ENCODE results near the gene SLC39A11. TPM values are rescaled to one million over a fixed set of nuclear protein-coding genes. Genes with fewer than 3 reads are reported as not detected.

Gene SLC39A11
- total RNA-seq, 1 donor from 2014 or later, result 5.5 TPM

DNA sequence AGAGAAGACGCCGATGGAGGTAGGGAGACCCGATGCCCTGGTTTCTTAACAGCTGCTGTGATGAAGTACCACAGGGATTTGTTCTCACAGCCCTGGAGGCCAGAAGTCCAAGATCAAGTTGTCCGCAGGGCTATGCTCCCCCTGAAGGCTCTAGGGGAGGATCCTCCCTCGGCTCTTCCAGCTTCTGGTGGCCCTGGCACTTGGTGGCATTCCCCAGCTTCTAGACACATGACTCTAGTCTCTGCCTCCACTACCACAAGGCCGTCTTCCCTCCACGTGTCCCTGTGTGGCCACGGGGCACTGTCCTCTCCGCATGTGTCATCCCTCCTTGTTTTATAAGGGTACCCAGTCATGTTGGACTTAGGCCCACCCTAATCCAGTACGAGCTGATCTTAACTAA is 375.2 kb downstream of the SLC39A11 start:
- TF ChIP-seq EZH2 (IDR thresholded peaks at IDR 0.05), result no peak
- TF ChIP-seq EZH2phosphoT487 (IDR thresholded peaks at IDR 0.05), result no peak
- TF ChIP-seq, protein P1, sequence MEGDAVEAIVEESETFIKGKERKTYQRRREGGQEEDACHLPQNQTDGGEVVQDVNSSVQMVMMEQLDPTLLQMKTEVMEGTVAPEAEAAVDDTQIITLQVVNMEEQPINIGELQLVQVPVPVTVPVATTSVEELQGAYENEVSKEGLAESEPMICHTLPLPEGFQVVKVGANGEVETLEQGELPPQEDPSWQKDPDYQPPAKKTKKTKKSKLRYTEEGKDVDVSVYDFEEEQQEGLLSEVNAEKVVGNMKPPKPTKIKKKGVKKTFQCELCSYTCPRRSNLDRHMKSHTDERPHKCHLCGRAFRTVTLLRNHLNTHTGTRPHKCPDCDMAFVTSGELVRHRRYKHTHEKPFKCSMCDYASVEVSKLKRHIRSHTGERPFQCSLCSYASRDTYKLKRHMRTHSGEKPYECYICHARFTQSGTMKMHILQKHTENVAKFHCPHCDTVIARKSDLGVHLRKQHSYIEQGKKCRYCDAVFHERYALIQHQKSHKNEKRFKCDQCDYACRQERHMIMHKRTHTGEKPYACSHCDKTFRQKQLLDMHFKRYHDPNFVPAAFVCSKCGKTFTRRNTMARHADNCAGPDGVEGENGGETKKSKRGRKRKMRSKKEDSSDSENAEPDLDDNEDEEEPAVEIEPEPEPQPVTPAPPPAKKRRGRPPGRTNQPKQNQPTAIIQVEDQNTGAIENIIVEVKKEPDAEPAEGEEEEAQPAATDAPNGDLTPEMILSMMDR (IDR thresholded peaks at IDR 0.05), result no peak
- no peak overlapping the region for H3K9ac ChIP-seq
- no peaks in the 10 kb centered on the region for H3K79me2 ChIP-seq (ENCODE audit: low read depth)
- no peak for DNase-seq (ENCODE audit: low spot score)
- no peaks in the 10 kb centered on the region for H3K36me3 ChIP-seq
- H3K4me3 Mint-ChIP-seq, result no peak overlapping the region
- H3K4me1 Mint-ChIP-seq, result peaks cover 22% of the 10 kb centered on the region
- H3K27ac ChIP-seq, result no peak overlapping the region
- H3K4me1 ChIP-seq, result peaks cover 11% of the 10 kb centered on the region
- H3K27me3 Mint-ChIP-seq (ENCODE audit: insufficient read depth, low read depth), result peaks cover 10% of the 10 kb centered on the region
- H3K9me3 ChIP-seq (ENCODE audit: low read depth), result no peaks in the 10 kb centered on the region
- peaks cover under 1% of the 10 kb centered on the region for H3F3A ChIP-seq (ENCODE audit: low read depth)
- no peaks in the 10 kb centered on the region for H4K20me1 ChIP-seq (ENCODE audit: low read depth)
- no peak overlapping the region for H2AFZ ChIP-seq (replicated peaks)
- no peaks in the 10 kb centered on the region for H3K36me3 Mint-ChIP-seq
- H3K27me3 ChIP-seq, result no peaks in the 10 kb centered on the region
- H3K4me2 ChIP-seq, result no peak overlapping the region
- no peak overlapping the region for H3K27ac Mint-ChIP-seq
- H3K9me3 Mint-ChIP-seq, result no peaks in the 10 kb centered on the region
- H3K4me3 ChIP-seq, result no peak overlapping the region

DNA sequence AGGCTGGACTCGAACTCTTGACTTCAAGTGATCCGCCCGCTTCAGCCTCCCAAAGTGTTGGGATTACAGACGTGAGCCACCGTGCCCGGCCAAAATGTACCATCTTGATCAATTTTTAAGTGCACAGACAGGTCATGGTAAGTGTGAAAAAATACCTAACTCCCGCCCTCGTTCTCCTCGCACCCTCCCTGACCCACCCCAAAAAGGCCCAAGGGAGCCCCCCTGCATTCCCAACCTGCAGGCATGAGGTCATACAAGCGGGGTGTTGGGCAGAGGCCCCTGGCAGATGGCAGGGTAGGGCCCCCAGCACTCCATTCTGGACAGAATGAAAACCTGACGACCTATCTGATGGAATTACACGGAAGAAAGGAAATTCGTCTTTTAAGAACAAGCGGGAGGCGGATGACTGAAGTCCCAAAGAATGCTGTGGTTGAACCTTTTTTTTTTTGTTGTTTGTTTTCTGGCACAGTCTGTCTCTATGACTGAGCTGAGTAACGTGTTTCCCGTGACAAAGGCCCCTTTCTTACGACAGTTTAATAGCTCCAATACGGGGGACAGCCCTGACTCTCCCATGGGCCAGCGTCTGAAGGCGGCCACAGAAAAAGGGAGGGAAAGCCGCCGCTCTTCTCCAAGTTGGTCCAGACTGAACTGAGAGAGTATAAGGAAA is 376.4 kb downstream of the SLC39A11 start:
- Histone ChIP-seq H3K4me1 (peaks cover 7% of the 10 kb centered on the region), H3K27ac (no peak overlapping the region), H3K79me2 (ENCODE audit: low read depth) (no peaks in the 10 kb centered on the region), H4K20me1 (ENCODE audit: low read depth) (no peaks in the 10 kb centered on the region), H3K36me3 (no peaks in the 10 kb centered on the region), H3F3A (ENCODE audit: low read depth) (peaks cover 6% of the 10 kb centered on the region), H3K4me2 (no peak overlapping the region), H3K9ac (no peak overlapping the region), H3K4me3 (no peak overlapping the region), H2AFZ (replicated peaks) (no peak overlapping the region), H3K9me3 (ENCODE audit: low read depth) (no peaks in the 10 kb centered on the region), H3K27me3 (no peaks in the 10 kb centered on the region)
- H3K4me1 Mint-ChIP-seq, result peaks cover 18% of the 10 kb centered on the region
- no peak overlapping the region for H3K4me3 Mint-ChIP-seq
- H3K9me3 Mint-ChIP-seq, result peaks cover 3% of the 10 kb centered on the region
- H3K36me3 Mint-ChIP-seq, result no peaks in the 10 kb centered on the region
- H3K27ac Mint-ChIP-seq, result peak overlapping the region; percentile 79
- DNase-seq (ENCODE audit: low spot score), result no peak
- peaks cover 8% of the 10 kb centered on the region for H3K27me3 Mint-ChIP-seq (ENCODE audit: insufficient read depth, low read depth)
- no peak for TF ChIP-seq EZH2 (IDR thresholded peaks at IDR 0.05)
- TF ChIP-seq, protein P1 (IDR thresholded peaks at IDR 0.05), result no peak

DNA sequence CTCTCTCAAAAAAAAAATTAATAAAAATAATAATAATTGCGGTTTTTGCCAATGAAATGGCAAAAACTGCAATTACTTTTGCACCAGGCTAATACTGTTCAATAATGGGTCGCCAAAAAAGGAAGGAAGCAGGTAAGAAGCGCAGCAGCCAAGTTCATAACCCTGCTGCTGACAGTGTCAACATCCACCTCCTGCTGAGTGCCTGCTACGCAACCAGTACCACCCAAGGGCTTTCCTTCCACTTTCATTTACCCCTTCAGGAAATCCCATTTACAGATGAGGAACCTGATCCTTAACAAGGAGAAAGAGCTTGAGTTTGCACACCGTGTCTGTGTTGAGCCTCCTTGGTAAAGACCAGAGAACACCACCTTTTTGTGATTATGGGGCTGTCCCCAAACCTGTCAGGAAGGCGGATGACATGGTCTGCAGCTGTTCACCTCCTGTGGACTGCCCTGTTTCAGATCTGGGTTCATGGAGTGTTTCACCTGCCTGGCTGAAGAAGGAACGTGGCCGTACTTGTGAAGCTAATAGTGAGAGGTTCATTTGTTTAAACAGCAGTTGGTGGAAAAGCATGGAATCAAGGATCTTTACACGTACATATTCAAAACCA is 378.0 kb downstream of the SLC39A11 start:
- Mint-ChIP-seq H3K9me3 (peaks cover 5% of the 10 kb centered on the region), H3K27me3 (ENCODE audit: insufficient read depth, low read depth) (peaks cover 6% of the 10 kb centered on the region), H3K36me3 (no peaks in the 10 kb centered on the region), H3K27ac (no peak overlapping the region), H3K4me3 (no peak overlapping the region), H3K4me1 (peaks cover 11% of the 10 kb centered on the region)
- Histone ChIP-seq H3K4me1 (peaks cover 4% of the 10 kb centered on the region), H3K4me3 (no peak overlapping the region), H3K4me2 (no peak overlapping the region), H3K27ac (no peak overlapping the region), H3K27me3 (no peaks in the 10 kb centered on the region), H3F3A (ENCODE audit: low read depth) (peaks cover 6% of the 10 kb centered on the region), H3K36me3 (no peaks in the 10 kb centered on the region), H3K9me3 (ENCODE audit: low read depth) (no peaks in the 10 kb centered on the region), H3K9ac (no peak overlapping the region), H4K20me1 (ENCODE audit: low read depth) (no peaks in the 10 kb centered on the region), H3K79me2 (ENCODE audit: low read depth) (no peaks in the 10 kb centered on the region), H2AFZ (replicated peaks) (no peak overlapping the region)
- DNase-seq (ENCODE audit: low spot score), result no peak
- no peak for TF ChIP-seq EZH2phosphoT487 (IDR thresholded peaks at IDR 0.05)
- no peak for TF ChIP-seq EZH2 (IDR thresholded peaks at IDR 0.05)
- TF ChIP-seq, protein P1 (IDR thresholded peaks at IDR 0.05), result no peak
